Astrocyte of the cerebellum (primary cell): ENCODE results near the gene HEATR1.
"Not testable (repeated sequence)": the region's sequence is repeated elsewhere in the genome, so short reads cannot be mapped to it uniquely, and the experiment has no call there.

Experiments used
- DNase-seq: peaks from one replicate; pipeline ENCODE4 v3.0.0-alpha.2; 2011; ENCODE audit warnings: low read depth
- H3K4me3 ChIP-seq: 2 replicates; pipeline ENCODE4 v1.5.1; 2011; ENCODE audit warnings: mild to moderate bottlenecking, low read depth, low read length, moderate library complexity
- CTCF ChIP-seq: IDR thresholded peaks from 2 replicates; pipeline ENCODE4 v1.5.1; 2012; ENCODE audit warnings: low read length, low read depth, moderate library complexity, mild to moderate bottlenecking; ENCODE audit errors: missing control alignments
- in situ Hi-C: cut with HindIII; loops from 2 replicates; pipeline ENCODE4 v1.10.0; 2017; ENCODE audit warnings: low sequenced_read_pairs

HEATR1 gene

GRCh38 chr1:236590553-236591150 is 13.7 kb downstream of the HEATR1 start:
- no peak overlapping the region for H3K4me3 ChIP-seq
- in situ Hi-C loops = no loop called here
- no peak for DNase-seq
- no peak for TF ChIP-seq CTCF

GRCh38 chr1:236589531-236589930 is 14.8 kb downstream of the HEATR1 start:
- no peak for TF ChIP-seq CTCF
- no peak for DNase-seq
- H3K4me3 ChIP-seq = no peak overlapping the region
- in situ Hi-C loops = no loop called here

DNA sequence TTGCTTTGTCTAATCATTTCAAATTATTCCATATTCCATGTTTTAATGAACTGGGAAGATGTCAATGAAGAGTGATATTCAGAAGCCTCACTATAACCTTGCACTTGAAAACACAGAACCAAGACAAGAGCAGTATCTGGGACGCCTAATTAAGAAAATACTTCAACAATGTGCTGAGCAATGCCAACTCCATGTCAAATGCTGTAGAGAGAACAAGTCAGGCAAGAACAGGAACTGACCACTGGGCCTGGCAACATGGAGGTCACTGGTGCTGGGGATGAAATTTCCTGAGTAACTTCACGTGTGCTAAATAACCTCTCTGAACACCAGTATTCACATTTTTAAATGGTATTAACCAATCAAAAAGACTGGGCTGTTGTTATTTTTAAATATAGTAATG is 22.8 kb downstream of the HEATR1 start:
- in situ Hi-C loops = no loop called here
- H3K4me3 ChIP-seq = no peak overlapping the region
- no peak for TF ChIP-seq CTCF
- no peak for DNase-seq

DNA sequence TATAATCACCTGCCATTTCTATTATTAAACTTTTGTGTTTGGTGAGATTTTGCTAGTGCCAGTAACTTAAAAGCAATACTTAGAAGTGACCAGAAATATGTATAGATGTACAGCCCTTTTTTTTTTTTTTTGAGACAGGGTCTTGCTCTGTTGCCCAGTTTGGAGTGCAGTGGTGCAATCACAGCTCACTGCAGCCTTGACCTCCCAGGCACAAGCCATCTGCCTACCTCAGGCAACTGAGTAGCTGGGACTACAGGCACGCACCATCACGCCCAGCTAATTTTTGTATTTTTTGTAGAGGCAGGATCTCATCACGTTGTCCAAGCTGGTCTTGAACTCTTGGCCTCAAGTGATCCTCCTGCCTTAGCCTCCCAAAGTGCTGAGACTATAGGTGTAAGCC is 23.9 kb downstream of the HEATR1 start:
- DNase-seq, in situ Hi-C loops, H3K4me3 ChIP-seq: not testable (repeated sequence)

GRCh38 chr1:236578661-236579060 is 25.7 kb downstream of the HEATR1 start:
- in situ Hi-C loops = no loop called here
- no peak overlapping the region for H3K4me3 ChIP-seq
- TF ChIP-seq CTCF = no peak
- no peak for DNase-seq

DNA sequence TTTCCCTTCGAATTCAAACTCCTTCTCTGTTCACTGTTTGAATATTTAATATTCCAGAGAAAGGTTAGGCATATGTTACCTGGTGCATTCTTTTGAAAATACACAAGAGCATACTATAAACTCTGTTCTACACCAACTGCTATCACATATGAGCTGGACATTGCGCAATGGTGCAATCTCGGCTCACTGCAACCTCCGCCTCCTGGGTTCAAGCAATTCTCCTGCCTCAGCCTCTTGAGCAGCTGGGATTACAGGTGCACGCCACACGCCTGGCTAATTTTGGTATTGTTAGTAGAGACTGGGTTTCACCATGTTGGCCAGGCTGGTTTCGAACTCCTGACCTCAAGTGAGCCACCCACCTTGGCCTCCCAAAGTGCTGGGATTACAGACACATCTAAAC is 27.3 kb downstream of the HEATR1 start:
- DNase-seq, in situ Hi-C loops, H3K4me3 ChIP-seq: not testable (repeated sequence)

DNA sequence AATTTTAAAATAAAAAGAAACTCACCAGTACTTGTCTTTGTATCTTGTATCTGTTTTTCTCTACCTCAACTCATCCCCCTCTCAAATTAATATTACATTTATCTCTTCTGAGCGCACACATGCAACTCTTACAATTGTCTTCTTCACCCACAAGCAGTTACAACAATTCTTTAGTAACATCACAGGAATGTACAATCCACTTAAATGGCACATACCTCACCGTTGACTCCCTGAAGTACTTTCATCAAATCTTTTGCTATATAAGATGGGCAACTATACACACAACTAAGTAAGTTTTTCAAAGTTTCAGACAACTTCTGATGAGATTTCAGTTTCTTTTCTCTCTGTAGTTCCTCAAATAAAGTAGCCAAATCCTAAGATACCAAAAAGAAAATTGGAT is 28.3 kb downstream of the HEATR1 start:
- no peak for TF ChIP-seq CTCF
- in situ Hi-C loops = no loop called here
- no peak for DNase-seq
- H3K4me3 ChIP-seq = no peak overlapping the region

GRCh38 chr1:236575523-236575922 is 28.8 kb downstream of the HEATR1 start:
- in situ Hi-C loops = no loop called here
- no peak for TF ChIP-seq CTCF
- no peak overlapping the region for H3K4me3 ChIP-seq
- DNase-seq = no peak
